Stimulated activated CD4-positive, alpha-beta T cell treated with anti-CD3 and anti-CD28 coated beads, Interleukin-4, amount 100 ng/mL, for 48 hours (primary cell): ENCODE data around the gene SUMO3.
A peak's percentile ranks its signal among the peaks of the same experiment; 100 is the strongest.

Experiments used
- DNase-seq, 2 donors: peaks; one replicate each; pipeline ENCODE4 v3.0.0-alpha.2; 2020; ENCODE audit warnings: low read depth in 2 of 2

The SUMO3 gene

GRCh38 chr21:44829507-44830092 is 11.7 kb upstream of the SUMO3 start:
- no peak for DNase-seq

GRCh38 chr21:44828362-44829056 is 10.6 kb upstream of the SUMO3 start:
- no peak for DNase-seq

- no peak for DNase-seq
Measured at GRCh38 chr21:44823179-44823660, 5.4 kb upstream of the SUMO3 start.

GRCh38 chr21:44822484-44823178 is 4.8 kb upstream of the SUMO3 start:
- no peak for DNase-seq

- no peak for DNase-seq
Measured at GRCh38 chr21:44820851-44821250, 3.0 kb upstream of the SUMO3 start.

GRCh38 chr21:44819283-44820243 is 1.7 kb upstream of the SUMO3 start:
- no peak for DNase-seq

- no peak for DNase-seq
Measured at GRCh38 chr21:44818640-44819011, 764 bp upstream of the SUMO3 start.

- DNase-seq = peak; percentile 89 to 93
Measured at GRCh38 chr21:44817506-44817880, 369 bp downstream of the SUMO3 start.

- DNase-seq = no peak
Measured at GRCh38 chr21:44816761-44817505, 929 bp downstream of the SUMO3 start.

- DNase-seq = no peak
Measured at GRCh38 chr21:44815852-44816628, 1.8 kb downstream of the SUMO3 start.

GRCh38 chr21:44815225-44815624 is 2.6 kb downstream of the SUMO3 start:
- no peak for DNase-seq

GRCh38 chr21:44814498-44815023 is 3.3 kb downstream of the SUMO3 start:
- DNase-seq = no peak

GRCh38 chr21:44813727-44814126 is 4.1 kb downstream of the SUMO3 start:
- DNase-seq = no peak

- no peak for DNase-seq
Measured at GRCh38 chr21:44813149-44813548, 4.7 kb downstream of the SUMO3 start.

GRCh38 chr21:44812640-44813039 is 5.2 kb downstream of the SUMO3 start:
- DNase-seq = no peak

GRCh38 chr21:44810779-44811178 is 7.1 kb downstream of the SUMO3 start:
- no peak for DNase-seq

GRCh38 chr21:44805859-44806258 is 12.0 kb downstream of the SUMO3 start:
- DNase-seq = no peak

GRCh38 chr21:44805226-44805625 is 12.6 kb downstream of the SUMO3 start:
- DNase-seq = no peak

- DNase-seq = no peak
Measured at GRCh38 chr21:44804762-44805161, 13.1 kb downstream of the SUMO3 start.

GRCh38 chr21:44803651-44804050 is 14.2 kb downstream of the SUMO3 start:
- no peak for DNase-seq
